EL (cell line): ENCODE data around the gene TRIP4.
"Not testable (repeated sequence)": the region's sequence is repeated elsewhere in the genome, so short reads cannot be mapped to it uniquely, and the experiment has no call there.

Experiments
- DNase-seq: peaks from one replicate; pipeline ENCODE4 v3.0.0-alpha.2; 2016

TRIP4 gene

DNA sequence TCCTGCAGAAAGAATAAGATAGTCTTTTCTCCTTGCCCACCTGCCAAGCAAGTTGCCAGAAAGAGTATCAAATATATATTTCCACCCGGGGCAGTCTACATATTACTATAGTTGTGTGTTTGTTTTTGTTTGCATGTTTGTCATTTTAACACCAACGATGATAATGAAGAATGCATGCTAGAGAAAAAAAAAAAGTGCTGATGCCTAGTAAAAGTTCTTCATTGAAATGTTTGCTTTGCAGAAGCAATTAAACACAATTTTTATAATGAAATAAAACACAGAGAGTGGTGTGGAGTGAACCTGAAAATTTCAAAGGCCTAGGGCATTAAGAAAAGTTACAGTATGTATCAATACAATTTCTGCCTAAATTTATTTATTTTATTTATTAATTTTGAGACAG lies 3.9 kb upstream of the TRIP4 start:
- DNase-seq, result no peak

GRCh38 chr15:64386291-64386690 lies 1.3 kb upstream of the TRIP4 start:
- DNase-seq, result no peak

GRCh38 chr15:64389036-64389435 lies 1.4 kb downstream of the TRIP4 start:
- no peak for DNase-seq

GRCh38 chr15:64392471-64392870 lies 4.8 kb downstream of the TRIP4 start:
- DNase-seq, result not testable (repeated sequence)

DNA sequence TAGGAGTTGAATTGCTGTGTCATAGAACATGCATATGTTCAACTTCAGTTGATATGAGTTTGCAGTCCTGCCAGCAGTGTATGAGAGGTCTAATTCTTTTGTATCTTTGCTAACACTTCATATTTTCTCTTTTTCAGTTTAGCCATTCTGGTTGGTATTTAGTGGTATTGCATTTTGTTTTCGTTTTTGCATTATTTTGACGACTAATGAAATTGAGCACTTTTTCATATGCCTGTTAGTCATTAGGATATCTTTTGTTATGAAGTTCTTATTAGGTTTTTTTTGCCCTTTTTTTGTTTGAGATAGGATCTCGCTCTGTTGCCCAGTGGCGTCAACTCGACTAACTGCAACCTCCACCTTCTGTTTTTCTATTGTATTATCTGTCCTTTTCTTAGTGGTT lies 9.2 kb downstream of the TRIP4 start:
- no peak for DNase-seq

DNA sequence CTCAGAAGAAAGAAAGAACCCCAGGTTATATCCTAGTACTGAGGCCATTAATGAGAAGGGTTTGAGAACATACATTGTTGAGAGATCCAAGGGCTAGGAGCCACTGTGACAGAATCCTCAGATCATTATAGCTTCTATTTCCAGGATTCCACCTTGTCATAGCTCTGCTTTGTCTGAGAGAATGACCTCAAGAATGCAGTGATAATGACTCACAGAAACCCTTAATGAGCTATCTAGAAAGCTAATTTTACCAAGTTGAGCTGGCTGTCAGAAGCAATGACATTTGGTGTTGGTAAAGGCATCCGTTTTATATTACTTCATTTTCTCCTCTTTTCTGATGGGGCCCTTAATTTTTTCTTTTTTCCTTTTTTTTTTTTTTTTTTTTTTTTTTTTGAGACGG lies 10.9 kb downstream of the TRIP4 start:
- no peak for DNase-seq

- no peak for DNase-seq
These were observed 12.9 kb downstream of the TRIP4 start for GRCh38 chr15:64400583-64400982.

DNA sequence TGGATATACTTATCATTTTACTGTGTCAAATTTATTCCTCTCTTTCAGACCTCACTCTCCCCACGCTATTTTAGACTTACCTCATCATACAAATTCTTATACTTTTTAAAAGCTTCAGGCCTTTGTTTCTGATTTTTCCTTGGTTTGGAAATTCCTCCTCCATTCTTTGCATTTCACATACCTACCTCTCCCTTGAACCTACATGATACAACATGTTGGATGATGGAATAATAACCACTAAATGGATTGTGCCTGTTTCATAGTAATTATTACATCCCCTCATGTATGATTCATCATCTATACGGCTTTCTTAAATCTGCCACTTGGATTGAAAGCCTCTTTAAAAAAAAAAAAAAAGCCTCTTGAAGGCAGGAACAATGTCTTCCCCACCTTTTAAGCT lies 24.6 kb downstream of the TRIP4 start:
- no peak for DNase-seq

DNA sequence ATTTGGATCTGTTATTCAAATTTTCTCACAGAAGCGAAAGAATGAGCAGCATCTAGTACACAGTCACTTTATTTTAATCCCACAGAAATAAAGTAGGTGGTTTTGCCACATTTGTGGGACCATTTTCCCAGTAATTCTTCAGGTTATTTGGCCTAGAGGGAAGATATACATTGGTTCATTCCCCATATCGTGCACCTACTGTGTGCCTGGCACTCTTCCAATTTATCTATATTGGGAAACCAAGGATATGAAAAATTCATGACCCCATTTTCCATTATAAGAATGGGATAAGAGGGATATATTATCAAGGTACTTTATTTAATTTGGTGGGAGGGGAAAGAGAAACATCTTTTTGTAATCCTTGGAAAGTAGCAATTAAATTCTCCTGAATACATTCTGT lies 35.1 kb downstream of the TRIP4 start:
- no peak for DNase-seq

DNA sequence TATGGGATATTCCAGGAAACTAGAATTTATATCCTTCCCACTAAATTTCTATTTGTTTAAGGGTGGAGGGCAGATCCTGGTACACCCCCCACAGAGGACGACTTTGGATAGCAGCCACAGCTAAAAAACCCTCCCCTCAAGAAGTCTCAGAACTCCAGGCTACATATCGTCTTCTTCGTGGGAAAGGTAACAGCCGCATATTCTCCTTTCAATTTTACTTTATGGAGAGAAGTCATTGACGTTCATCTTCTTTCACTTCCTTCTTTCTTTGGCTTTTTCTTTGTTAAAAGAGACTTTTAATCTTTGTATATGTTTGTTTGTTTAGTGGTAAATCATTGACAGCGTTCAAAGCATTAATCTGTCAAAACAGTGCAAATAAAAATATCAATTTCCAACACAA lies 36.3 kb downstream of the TRIP4 start:
- DNase-seq, result no peak

DNA sequence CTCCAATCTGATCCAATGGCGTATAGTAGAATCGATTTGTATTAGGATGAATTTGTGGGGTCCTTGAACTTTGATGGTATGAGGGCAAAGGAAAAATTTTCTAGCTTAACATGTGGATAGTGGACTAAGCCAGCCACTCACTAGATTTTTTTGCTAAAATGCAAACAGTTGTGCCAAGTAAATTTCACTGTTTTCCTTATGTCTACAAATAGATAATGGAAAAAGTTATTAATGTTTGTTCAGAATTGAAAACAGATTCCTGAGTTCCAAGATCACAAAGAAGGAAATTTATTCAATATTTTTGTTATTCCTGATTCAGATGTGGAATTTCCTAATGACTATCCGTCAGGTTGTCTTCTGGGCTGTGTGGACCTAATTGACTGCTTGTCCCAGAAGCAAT lies 37.6 kb downstream of the TRIP4 start:
- DNase-seq, result no peak

DNA sequence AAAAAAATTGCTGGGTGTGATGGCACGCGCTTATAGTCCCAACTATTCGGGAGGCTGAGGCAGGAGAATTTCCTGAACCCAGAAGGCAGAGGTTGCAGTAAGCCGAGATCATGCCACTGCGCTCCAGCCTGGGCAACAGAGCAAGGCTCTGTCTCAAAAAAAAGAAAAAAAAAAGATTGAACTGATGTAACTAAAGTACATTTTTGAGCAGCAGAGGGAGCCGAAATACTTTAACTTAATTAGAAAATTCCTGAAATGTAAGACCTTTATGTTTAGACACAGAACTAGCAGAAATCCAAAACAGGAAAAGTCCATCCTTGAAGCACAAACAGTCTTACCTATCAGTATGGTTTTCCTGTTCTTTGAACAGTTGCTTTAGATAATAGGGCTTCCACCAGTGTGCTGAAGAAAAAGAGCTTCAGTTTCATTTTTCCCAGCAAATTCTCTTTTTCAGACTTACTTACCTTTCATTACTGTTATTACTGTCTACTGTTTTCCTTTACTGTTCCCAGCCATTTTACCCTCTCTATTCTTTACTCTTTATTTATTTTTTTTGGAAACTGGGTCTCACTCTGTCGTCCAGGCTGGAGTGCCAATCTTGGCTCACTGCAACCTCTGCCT lies 39.3 kb downstream of the TRIP4 start:
- peak; percentile 35 for DNase-seq

GRCh38 chr15:64429448-64429847 lies 41.8 kb downstream of the TRIP4 start:
- DNase-seq, result no peak

DNA sequence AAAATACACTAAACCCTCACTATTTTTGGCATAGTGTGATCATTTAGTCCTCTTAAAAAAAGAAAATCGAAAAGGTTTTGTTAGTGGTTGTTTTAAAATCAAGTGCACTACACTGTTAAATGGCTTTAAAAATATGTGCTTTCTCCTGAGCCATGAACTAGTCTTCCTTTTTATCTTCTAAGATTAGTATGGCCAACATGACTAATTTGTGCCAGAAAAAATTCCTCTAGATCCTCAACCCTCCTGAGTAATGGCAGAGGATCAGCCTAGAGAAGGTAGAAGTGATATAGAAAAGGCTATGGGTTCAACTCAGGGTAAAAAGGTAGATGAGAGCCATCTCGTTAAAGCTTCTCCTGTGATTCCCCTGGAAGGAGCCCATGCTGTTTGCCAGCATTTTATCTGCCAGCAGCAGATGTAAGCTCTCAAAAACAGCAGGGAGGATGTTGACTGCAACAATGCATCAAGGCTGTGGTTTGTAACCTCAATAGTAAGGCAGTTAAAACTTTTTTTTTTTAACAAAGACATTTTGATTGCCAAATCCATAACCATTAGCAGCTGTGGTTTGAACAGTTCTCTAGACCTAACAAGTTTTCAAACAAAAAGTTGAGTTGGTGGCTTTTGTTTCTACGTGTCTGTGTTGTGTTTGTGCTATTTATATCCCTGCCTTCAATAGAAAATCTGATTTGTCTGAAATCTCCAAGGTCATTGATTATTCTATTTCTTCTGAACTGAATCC lies 42.5 kb downstream of the TRIP4 start:
- DNase-seq, result peak; percentile 57

- DNase-seq, result no peak
These were observed 50.3 kb downstream of the TRIP4 start for GRCh38 chr15:64437982-64438381.

DNA sequence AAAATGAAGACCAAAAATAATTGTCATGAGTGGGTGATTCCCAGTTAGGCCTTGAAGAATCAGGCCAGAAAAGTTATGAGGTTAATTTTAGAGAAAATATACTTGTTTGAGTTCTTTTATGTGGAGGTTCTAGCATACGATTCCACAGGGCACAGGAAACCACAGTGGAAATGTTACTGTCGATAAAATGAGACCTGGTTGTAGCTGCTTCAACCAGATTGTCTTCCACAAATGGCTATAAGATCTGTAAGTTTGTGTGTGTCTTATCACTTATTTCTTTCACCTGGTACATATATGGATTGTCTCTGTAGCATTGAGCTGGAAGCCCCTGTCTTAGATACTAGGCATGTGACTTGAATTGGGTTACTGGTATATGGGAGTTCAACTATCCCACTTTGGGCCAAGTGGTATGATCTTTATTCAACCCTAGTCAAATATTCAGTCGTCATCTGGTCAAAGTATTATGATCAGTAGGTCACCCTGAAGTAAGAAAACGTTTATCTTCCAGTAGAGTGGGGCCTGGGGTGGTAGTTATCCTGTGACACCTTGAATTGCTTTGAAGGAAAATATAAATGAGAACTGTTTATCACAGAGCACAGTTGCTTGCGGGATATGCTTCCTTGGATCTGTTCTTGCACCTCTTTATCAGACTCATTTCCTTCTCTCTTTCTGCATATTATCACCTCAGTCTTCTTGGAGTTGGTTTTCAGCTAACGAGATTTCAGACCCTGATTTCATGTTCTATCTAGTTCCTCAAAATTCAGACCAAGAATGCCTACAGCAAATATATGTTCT lies 51.2 kb downstream of the TRIP4 start:
- DNase-seq, result no peak

DNA sequence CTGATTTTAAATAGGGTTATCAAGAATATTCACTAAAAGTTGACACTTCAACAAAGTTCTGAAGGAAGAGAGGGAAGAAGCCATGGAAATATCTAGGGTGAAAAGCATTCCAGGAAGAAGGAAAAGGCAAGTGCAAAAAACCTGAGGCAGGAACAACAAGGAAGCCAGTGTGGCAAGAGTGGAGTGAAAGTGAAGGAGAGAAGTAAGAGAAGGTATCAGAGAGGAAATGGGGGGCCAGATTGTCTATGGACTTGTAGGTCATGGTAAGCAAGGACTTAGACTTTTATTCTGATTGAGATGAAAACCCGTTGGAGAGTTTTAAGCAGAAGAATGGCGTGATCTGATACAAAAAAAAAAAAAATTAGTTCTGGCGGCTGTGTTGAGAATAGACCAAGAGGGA lies 54.2 kb downstream of the TRIP4 start:
- DNase-seq, result no peak

DNA sequence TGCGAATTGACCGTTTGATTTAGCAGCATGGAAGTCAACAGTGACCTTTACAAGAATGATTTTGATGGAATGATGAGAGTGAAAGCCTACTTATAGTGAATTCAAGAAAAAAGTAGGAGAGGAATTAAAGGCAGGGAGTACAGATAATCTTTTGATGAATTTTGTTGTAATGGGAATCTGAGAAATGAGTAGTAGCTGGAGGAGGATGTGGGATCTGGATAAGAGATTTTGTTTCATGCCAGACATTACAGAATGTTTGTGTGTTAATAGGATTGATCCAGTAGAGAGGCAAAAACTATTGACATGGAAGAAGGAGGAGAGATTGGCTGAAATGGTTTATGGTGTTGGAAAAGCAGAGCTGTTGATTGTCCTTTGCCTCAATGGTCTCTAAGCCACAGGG lies 55.4 kb downstream of the TRIP4 start:
- DNase-seq, result no peak

DNA sequence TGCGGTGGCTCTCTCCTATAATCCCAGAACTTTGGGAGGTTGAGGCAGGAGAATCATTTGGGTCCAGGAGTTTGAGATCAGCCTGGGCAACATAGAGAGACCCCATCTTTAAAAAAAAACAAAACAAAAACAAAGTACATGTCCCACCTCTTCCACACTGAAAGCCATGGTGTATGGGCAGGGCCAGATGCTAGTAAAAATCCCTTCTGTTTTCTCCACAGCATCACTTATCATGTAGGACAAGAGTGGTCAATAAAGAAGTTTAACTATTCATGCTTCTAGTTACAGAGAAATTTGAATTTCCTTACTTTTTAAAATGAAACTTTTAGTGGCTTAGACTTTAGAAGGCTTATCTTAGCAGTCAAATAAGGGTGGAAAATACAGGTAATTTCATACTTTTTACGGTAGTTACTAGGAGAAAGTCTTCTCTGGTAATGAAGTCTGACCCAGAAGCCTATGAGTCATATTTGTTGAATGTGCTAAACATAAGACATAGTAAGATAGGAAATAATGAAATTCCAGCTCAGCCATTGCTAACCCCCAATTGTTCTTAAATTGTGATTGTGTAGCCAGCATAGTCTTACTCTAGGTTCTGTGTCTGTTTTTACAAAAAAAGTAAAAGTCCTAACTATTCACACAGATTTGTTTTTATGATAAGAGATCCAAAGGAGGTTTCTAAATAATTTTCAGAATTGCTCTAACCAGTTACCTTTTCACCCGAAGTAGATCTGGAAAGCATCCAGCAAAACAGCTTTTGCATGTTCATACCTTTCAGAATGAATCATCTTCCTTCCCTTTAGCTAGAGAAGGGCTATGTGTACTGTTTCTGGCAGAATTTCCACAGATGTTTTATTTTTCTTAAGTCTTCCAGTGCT lies 56.3 kb downstream of the TRIP4 start:
- peak; percentile 79 for DNase-seq

- DNase-seq, result no peak
These were observed 57.2 kb downstream of the TRIP4 start for GRCh38 chr15:64444836-64445235.

DNA sequence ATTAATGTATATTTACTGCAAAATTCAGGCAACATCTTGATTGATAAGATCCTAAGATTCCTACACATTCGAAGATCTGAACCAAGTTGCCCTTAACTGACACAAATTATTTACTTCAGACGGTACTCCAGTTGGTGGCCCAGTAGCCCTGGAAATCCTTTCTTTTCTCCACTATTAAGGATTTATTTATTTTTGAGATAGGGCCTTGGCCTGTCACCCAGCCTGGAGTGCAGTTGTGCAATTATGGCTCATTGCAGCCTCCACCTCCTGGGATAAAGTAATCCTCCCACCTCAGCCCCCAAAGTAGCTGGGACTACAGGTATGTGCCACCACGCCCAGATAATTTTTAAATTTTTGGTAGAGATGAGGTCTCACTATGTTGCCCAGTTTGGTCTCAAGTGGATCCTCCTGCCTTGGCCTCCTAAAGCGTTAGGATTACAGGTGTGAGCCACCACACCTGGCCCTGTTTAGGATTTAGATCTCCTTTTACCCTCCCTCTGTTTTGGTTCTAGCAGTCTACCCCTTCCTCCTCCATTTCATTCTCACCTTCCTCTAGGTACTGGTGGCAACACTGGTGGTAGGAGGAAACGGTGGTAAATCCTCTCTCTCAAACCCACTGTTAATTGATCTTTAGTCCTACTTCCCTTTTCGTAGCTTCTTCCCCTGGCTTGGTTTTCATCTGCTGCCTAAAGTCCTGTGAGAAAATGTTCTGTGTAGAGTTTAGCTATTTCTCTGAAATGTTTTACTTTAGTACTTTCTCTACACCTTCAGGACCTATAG lies 60.1 kb downstream of the TRIP4 start:
- no peak for DNase-seq

GRCh38 chr15:64452988-64453688 lies 65.5 kb downstream of the TRIP4 start:
- DNase-seq, result no peak
